OCI-LY1 (cell line): ENCODE results near the gene TGFBRAP1.

Experiments
- CTCF ChIP-seq: fragments of 200-600 bp; sonication (generic), shearing (Covaris generic); IDR thresholded peaks from 2 replicates; pipeline ENCODE4 v1.5.1; 2017; ENCODE audit warnings: mild to moderate bottlenecking, antibody characterized with exemption, low read length, moderate library complexity, mixed read lengths
- EZH2 ChIP-seq: fragments of 200-600 bp; sonication (generic), shearing (Covaris generic); IDR thresholded peaks from 2 replicates; pipeline ENCODE4 v1.8.0; 2017; ENCODE audit warnings: borderline replicate concordance, mixed run types, mild to moderate bottlenecking, antibody characterized with exemption, low read length, moderate library complexity, mixed read lengths

DNA sequence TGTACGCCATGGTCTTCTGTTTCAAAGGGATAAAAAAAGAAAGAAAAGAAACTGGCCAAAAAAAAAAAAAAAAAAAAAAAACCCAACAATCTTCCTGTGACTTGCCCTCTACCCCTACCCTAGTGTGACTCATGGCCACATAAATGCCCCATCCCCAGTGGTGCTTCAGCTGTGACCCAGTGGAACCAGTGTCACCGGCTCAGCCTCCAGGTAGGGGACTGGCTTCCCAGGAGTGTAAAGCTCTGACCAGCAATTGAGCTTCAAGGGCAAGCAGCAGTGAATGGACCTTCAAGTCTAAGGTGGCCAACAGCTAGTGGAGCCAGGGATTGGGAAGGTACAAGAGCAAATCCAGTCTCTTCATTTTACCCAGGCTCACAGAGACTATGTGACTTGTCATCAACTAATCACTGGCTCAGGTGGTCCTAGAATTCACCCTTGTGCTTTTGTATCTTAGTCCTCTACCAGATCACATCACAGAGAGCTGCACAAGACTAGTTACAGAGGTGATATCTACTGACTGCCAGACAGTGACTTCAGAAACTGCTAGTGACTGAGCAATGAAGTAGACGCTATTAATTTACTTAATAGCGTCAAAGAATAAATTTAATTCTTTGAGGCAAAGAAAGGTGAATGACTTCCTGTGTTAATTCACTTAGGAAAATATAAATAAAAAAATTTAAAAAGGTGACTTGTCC is 1.3 kb upstream of the TGFBRAP1 start:
- TF ChIP-seq EZH2 (no peak), CTCF (no peak)
